ENCODE results near the gene EXOC4. TPM values are rescaled to one million over a fixed set of nuclear protein-coding genes. Genes with fewer than 3 reads are reported as not detected.

EXOC4 gene
- total RNA-seq, 1 experiment from 2014 or later, result 71.0 TPM

DNA sequence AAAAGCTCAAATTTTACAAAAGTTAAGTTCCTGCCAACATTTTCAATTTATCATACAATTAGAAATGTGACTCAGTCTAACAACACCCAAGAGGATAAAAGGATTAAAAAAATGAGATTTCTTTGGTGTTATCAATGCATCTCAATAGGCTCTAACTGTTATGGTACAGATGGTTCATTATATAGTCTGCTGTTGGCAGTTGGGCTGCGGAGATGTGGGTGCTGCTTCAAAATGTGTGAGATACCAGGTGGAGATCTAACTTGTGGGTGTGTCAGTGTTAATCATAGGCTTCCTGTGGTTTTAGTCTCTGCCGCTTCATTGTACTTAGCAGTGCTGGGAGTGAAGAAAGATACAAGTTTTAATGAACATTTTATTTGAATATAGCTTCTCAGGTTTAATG is 231.2 kb downstream of the EXOC4 start:
- Histone ChIP-seq H3K4me3 (ENCODE audit: low read depth in 2 of 2, low read length in 2 of 2) (no peak overlapping the region), H3K27ac (ENCODE audit: low read length) (no peak overlapping the region), H3K27me3 (ENCODE audit: control insufficient read depth, insufficient read depth, low read length) (no peaks in the 10 kb centered on the region), H3K9me3 (ENCODE audit: control insufficient read depth, insufficient read depth, low read depth, low read length) (no peaks in the 10 kb centered on the region), H3K36me3 (ENCODE audit: control insufficient read depth, insufficient read depth, low read length) (no peaks in the 10 kb centered on the region; the same call in none of the 2 replicates), H3K4me1 (ENCODE audit: control insufficient read depth, insufficient read depth, low read length) (no peaks in the 10 kb centered on the region)
- no TSS peak for BruUV-seq (replicated peaks)
- intact Hi-C loops (cut with micrococcal nuclease; ENCODE audit: unreplicated experiment), result no loop called here
- TF ChIP-seq SIN3A (IDR thresholded peaks at IDR 0.05; ENCODE audit: borderline replicate concordance, insufficient read depth, low read depth, low read length) (no peak), TCF7L2 (IDR thresholded peaks at IDR 0.05; ENCODE audit: low read depth, low read length) (no peak), POLR2AphosphoS5 (IDR thresholded peaks at IDR 0.05; ENCODE audit: low read depth, low read length) (no peak)
- TF ChIP-seq, protein P1, sequence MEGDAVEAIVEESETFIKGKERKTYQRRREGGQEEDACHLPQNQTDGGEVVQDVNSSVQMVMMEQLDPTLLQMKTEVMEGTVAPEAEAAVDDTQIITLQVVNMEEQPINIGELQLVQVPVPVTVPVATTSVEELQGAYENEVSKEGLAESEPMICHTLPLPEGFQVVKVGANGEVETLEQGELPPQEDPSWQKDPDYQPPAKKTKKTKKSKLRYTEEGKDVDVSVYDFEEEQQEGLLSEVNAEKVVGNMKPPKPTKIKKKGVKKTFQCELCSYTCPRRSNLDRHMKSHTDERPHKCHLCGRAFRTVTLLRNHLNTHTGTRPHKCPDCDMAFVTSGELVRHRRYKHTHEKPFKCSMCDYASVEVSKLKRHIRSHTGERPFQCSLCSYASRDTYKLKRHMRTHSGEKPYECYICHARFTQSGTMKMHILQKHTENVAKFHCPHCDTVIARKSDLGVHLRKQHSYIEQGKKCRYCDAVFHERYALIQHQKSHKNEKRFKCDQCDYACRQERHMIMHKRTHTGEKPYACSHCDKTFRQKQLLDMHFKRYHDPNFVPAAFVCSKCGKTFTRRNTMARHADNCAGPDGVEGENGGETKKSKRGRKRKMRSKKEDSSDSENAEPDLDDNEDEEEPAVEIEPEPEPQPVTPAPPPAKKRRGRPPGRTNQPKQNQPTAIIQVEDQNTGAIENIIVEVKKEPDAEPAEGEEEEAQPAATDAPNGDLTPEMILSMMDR (IDR thresholded peaks at IDR 0.05), result no peak
- TF ChIP-seq, protein P2, sequence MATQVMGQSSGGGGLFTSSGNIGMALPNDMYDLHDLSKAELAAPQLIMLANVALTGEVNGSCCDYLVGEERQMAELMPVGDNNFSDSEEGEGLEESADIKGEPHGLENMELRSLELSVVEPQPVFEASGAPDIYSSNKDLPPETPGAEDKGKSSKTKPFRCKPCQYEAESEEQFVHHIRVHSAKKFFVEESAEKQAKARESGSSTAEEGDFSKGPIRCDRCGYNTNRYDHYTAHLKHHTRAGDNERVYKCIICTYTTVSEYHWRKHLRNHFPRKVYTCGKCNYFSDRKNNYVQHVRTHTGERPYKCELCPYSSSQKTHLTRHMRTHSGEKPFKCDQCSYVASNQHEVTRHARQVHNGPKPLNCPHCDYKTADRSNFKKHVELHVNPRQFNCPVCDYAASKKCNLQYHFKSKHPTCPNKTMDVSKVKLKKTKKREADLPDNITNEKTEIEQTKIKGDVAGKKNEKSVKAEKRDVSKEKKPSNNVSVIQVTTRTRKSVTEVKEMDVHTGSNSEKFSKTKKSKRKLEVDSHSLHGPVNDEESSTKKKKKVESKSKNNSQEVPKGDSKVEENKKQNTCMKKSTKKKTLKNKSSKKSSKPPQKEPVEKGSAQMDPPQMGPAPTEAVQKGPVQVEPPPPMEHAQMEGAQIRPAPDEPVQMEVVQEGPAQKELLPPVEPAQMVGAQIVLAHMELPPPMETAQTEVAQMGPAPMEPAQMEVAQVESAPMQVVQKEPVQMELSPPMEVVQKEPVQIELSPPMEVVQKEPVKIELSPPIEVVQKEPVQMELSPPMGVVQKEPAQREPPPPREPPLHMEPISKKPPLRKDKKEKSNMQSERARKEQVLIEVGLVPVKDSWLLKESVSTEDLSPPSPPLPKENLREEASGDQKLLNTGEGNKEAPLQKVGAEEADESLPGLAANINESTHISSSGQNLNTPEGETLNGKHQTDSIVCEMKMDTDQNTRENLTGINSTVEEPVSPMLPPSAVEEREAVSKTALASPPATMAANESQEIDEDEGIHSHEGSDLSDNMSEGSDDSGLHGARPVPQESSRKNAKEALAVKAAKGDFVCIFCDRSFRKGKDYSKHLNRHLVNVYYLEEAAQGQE (IDR thresholded peaks at IDR 0.05; ENCODE audit: insufficient read depth in 1 of 2, low read depth in 2 of 2, low read length in 1 of 2), result no peak
- CTCF ChIA-PET, result no interaction called here
- POLR2A ChIA-PET, result no interaction called here
- DNase-seq (ENCODE audit: low read depth, low spot score) (no peak), ATAC-seq (no peak)
- in situ Hi-C loops (cut with HindIII; ENCODE audit: low pct_unique_long_range_greater_than_20kb, low sequenced_read_pairs), result no loop called here

DNA sequence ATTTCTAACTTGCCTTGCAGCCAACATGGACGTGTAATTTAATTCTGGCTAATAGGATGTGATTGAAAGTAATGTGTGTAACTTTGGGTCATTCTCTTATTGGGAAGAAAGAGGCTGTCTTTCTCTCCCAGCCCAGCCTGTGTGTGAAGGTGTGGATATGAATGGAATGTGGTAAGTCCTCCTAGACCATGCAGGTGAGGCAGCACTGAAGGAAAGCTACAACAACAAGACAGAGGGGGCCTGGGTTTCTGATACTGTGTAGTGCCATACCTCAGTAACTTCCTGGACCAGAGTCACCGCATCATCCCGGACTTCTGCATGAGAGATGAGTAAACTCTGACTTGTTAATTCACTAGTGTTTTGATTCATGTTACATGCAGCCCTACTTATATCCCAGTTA is 237.0 kb downstream of the EXOC4 start:
- in situ Hi-C loops (cut with HindIII; ENCODE audit: low pct_unique_long_range_greater_than_20kb, low sequenced_read_pairs) (no loop called here), intact Hi-C loops (cut with micrococcal nuclease; ENCODE audit: unreplicated experiment) (no loop called here)
- DNase-seq (ENCODE audit: low read depth, low spot score) (no peak), ATAC-seq (no peak)
- Histone ChIP-seq H3K4me3 (ENCODE audit: low read depth in 2 of 2, low read length in 2 of 2) (no peak overlapping the region), H3K27me3 (ENCODE audit: control insufficient read depth, insufficient read depth, low read length) (no peaks in the 10 kb centered on the region), H3K27ac (ENCODE audit: low read length) (no peak overlapping the region), H3K36me3 (ENCODE audit: control insufficient read depth, insufficient read depth, low read length) (no peaks in the 10 kb centered on the region; the same call in 1 of the 2 replicates), H3K9me3 (ENCODE audit: control insufficient read depth, insufficient read depth, low read depth, low read length) (no peaks in the 10 kb centered on the region), H3K4me1 (ENCODE audit: control insufficient read depth, insufficient read depth, low read length) (peaks cover 4% of the 10 kb centered on the region; the same call in 1 of the 2 replicates)
- POLR2A ChIA-PET, result no interaction called here
- CTCF ChIA-PET, result no interaction called here
- TF ChIP-seq POLR2AphosphoS5 (IDR thresholded peaks at IDR 0.05; ENCODE audit: low read depth, low read length), result no peak
- no peak for TF ChIP-seq SIN3A (IDR thresholded peaks at IDR 0.05; ENCODE audit: borderline replicate concordance, insufficient read depth, low read depth, low read length)
- TF ChIP-seq TCF7L2 (IDR thresholded peaks at IDR 0.05; ENCODE audit: low read depth, low read length), result no peak
- TF ChIP-seq, protein P2 (IDR thresholded peaks at IDR 0.05; ENCODE audit: insufficient read depth in 1 of 2, low read depth in 2 of 2, low read length in 1 of 2), result no peak
- TF ChIP-seq, protein P1 (IDR thresholded peaks at IDR 0.05), result no peak
- no TSS peak for BruUV-seq (replicated peaks)

Measured in Panc1 (cell line).